A549 treated with Mapracorat at 1 μM for 4 hours (cell line): ENCODE measurements around the gene CD46. TPM values are rescaled to one million over a fixed set of nuclear protein-coding genes. Genes with fewer than 3 reads are reported as not detected.

Experiments used
- total RNA-seq: library from RNA; stranded (reverse); fragments of 200-300 nt; extraction: Qiagen RNA extraction; gene quantifications from 5 replicates; pipeline ENCODE4 v1.2.3, GENCODE V29; 2022

The CD46 gene
- total RNA-seq = 86.0 to 121 TPM (median 105 TPM) in 5 replicates

DNA sequence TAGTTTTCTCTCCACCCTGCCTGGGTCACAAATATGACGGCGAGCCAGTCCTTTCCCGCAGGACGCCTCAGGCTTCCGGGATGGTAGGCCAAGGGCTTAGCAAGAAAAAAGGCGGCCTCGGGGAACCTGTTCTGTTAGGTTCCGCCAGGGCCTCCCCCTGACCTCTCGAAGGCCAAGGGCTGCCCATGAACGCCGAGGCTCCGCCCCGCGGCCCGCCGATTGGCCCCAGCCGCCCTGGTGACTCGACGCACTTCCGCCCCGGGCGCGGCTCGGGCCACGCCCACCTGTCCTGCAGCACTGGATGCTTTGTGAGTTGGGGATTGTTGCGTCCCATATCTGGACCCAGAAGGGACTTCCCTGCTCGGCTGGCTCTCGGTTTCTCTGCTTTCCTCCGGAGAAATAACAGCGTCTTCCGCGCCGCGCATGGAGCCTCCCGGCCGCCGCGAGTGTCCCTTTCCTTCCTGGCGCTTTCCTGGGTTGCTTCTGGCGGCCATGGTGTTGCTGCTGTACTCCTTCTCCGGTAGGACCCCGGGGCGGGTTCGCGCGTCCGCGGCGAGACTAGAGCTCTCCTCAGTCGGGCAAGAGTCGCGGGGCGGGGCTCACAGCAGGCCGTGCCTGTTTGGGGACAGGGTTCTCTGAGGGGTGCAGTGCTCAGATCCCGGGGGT is at the start of gene CD46:
Gene CD46 (plus strand): TSS at position 265 of the 666 bp plus-strand sequence. CDS start 159 bp downstream, at position 424.

Other genes with a start within 250 kb of the CD46 start
- gene CR1L, start 106.9 kb upstream of the CD46 start, total RNA-seq = 0.40 TPM in 1 of 5 replicates, not detected in the others
- gene CD34, start 159.1 kb downstream of the CD46 start, total RNA-seq = 0.05 to 0.06 TPM in 2 of 5 replicates, not detected in the others